Measurements from ENCODE around the gene ANGPT4. TPM values are rescaled to one million over a fixed set of nuclear protein-coding genes. Genes with fewer than 3 reads are reported as not detected.
"Not testable (repeated sequence)": the region's sequence is repeated elsewhere in the genome, so short reads cannot be mapped to it uniquely, and the experiment has no call there.

The ANGPT4 gene
- total and polyA plus RNA-seq, 8 donors = 0.05 to 1.8 (median 0.18) TPM; not detected in 4

DNA sequence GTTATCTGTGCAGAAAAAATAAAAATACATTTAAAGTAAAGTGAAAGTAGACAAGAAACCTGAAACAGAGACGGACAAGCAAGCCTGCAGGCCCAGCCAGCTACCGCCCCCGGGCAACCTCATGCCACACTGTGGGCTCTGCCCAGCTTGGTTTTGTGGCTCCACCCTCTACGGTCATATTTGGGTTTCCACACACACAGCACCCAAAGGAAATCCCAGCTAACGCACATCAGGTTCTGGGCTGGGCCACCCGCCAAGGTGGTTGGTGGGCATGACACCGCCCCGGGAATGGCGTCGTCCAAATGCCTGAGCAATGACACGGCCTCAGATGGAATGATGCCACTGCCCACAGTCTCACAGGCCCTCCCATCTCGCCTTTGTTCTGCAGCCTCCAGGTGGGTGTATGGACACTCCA is 59.8 kb downstream of the ANGPT4 start:
- Histone ChIP-seq H3K4me3 (no peak overlapping the region), H3K9me3 (no peaks in the 10 kb centered on the region), H3K27ac (no peak overlapping the region), H3K36me3 (no peaks in the 10 kb centered on the region), H3K27me3 (no peaks in the 10 kb centered on the region), H3K4me1 (peaks cover 0 to 16% (median 2%) of the 10 kb centered on the region in 4 donors)
- intact Hi-C loops (cut with DNase I; ENCODE audit: low total_unique reads) = no loop called here
- DNase-seq = no peak
- no peak for TF ChIP-seq EP300 (IDR thresholded peaks at IDR 0.05)
- 47 to 68% (median 51%) methylated on average over 6 to 12 of the region's 12 CpGs for WGBS, 5 donors

DNA sequence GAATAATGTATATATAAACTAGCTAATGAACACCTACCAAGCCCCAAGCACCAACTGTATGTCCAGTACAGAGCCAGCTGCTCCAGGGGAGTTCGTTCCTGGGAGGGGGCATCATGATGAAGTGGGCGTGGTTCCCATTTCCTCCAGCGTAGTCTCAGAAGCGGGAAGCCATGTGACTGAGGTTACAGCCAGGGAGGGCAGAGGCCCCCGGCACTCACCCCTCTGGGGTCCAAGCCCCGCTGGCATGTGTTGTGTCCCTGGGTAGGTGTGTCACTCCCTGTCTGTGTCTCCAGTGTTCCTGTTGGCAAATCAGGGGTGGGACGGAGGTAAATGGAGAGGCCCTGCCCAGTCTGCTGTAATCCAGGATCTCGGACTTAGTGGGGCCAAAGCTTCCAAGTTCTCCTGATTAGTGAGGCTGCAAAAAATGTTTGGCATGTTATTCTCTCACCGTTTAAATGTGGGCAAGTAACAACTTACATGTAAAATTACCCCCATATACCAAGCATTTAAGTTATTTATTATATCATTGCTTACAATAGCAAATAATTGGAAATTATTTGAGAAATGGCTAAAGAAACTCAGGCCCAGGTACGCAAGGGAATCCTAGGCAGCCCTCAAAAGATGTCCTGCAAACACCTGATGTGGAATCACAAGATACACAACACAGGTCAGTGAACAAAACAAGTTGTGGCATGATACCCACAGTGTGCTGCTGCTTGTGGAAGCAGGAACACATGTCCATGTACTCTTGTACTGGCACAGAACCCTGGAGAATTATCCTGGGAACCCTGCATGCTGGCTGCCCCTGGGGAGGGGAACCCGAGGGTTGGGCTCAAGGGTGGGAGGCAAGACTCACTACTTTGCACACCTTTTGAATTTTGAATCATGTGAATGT is 60.4 kb downstream of the ANGPT4 start:
- H3K4me3 ChIP-seq = no peak overlapping the region
- no peak for DNase-seq
- no peaks in the 10 kb centered on the region for H3K36me3 ChIP-seq
- no peak overlapping the region for H3K27ac ChIP-seq
- WGBS, 5 donors = 45 to 62% (median 61%) methylated on average over 10 to 11 of the region's 11 CpGs
- intact Hi-C loops (cut with DNase I; ENCODE audit: low total_unique reads) = no loop called here
- H3K27me3 ChIP-seq = no peaks in the 10 kb centered on the region
- peaks cover 0 to 16% (median 2%) of the 10 kb centered on the region in 4 donors for H3K4me1 ChIP-seq
- no peaks in the 10 kb centered on the region for H3K9me3 ChIP-seq
- no peak for TF ChIP-seq POLR2AphosphoS5 (IDR thresholded peaks at IDR 0.05)
- TF ChIP-seq EP300 (IDR thresholded peaks at IDR 0.05) = no peak
- no peak for TF ChIP-seq POLR2A (IDR thresholded peaks at IDR 0.05)
- TF ChIP-seq, protein P1, sequence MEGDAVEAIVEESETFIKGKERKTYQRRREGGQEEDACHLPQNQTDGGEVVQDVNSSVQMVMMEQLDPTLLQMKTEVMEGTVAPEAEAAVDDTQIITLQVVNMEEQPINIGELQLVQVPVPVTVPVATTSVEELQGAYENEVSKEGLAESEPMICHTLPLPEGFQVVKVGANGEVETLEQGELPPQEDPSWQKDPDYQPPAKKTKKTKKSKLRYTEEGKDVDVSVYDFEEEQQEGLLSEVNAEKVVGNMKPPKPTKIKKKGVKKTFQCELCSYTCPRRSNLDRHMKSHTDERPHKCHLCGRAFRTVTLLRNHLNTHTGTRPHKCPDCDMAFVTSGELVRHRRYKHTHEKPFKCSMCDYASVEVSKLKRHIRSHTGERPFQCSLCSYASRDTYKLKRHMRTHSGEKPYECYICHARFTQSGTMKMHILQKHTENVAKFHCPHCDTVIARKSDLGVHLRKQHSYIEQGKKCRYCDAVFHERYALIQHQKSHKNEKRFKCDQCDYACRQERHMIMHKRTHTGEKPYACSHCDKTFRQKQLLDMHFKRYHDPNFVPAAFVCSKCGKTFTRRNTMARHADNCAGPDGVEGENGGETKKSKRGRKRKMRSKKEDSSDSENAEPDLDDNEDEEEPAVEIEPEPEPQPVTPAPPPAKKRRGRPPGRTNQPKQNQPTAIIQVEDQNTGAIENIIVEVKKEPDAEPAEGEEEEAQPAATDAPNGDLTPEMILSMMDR (IDR thresholded peaks at IDR 0.05) = no peak

DNA sequence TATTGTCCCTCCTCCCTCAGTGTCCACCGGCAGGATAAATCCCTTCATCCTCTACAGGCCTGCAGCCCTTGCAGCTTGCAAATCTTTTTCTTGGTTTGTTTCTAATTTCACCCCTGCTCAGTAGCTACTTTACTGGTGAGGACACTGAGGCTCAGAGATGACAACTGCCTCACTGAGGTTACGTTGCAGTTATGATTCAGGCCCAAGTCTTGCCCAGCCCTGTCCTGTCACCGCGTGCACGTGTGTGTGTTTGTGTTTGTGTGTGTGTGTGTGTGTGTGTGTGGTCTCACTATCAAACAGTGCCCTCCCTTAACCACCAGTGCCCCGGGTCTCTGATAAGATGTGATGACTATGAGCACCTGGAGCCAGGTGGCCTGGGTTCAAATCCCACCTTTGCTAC is 61.5 kb downstream of the ANGPT4 start:
- no peaks in the 10 kb centered on the region for H3K36me3 ChIP-seq
- H3K27ac ChIP-seq = no peak overlapping the region
- H3K4me1 ChIP-seq = peaks cover 0 to 16% (median 2%) of the 10 kb centered on the region in 4 donors
- no peak overlapping the region for H3K4me3 ChIP-seq
- intact Hi-C loops (cut with DNase I; ENCODE audit: low total_unique reads) = no loop called here
- H3K9me3 ChIP-seq = no peaks in the 10 kb centered on the region
- DNase-seq = no peak
- 47 to 71% (median 50%) methylated on average over 6 of the region's 6 CpGs for WGBS, 5 donors
- TF ChIP-seq, protein P1 (IDR thresholded peaks at IDR 0.05) = no peak
- TF ChIP-seq POLR2AphosphoS5 (IDR thresholded peaks at IDR 0.05) (no peak), POLR2A (IDR thresholded peaks at IDR 0.05) (no peak)
- no peaks in the 10 kb centered on the region for H3K27me3 ChIP-seq

DNA sequence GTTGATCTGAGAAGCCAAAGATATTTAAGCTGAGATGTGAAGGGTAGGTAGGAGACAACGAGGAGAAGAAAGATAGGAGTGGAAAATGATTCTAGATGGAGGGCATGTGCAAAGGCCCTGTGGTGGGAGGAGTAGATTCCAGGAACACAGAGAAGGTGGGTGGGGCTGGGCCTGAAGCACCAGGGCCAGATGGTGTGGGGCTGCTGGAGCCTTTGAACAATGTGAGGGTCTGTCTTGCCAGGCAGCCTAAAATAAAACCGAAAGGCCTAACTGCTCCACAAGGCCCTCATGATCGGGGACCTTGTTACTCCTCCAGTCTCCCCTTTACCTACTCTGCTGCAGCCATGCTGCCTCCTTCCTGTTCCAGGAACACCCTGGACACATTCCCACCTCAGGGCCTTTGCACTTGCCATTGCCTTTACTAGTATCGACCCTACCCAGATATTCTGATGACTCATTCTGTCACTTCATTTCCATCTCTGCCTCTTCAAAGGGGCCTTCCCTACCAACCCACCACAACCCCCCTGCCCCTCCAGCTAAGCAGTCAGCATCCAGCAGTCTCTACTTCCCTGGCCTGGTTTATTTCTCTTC is 62.6 kb downstream of the ANGPT4 start:
- intact Hi-C loops (cut with DNase I; ENCODE audit: low total_unique reads) = no loop called here
- 86 to 94% (median 91%) methylated on average over 4 of the region's 4 CpGs for WGBS, 5 donors
- H3K27ac ChIP-seq = no peak overlapping the region
- no peaks in the 10 kb centered on the region for H3K9me3 ChIP-seq
- no peaks in the 10 kb centered on the region for H3K27me3 ChIP-seq
- no peak for DNase-seq
- no peak overlapping the region for H3K4me3 ChIP-seq
- H3K36me3 ChIP-seq = no peaks in the 10 kb centered on the region
- TF ChIP-seq POLR2AphosphoS5 (IDR thresholded peaks at IDR 0.05) = no peak
- H3K4me1 ChIP-seq = peaks cover 0 to 16% (median 2%) of the 10 kb centered on the region in 4 donors

DNA sequence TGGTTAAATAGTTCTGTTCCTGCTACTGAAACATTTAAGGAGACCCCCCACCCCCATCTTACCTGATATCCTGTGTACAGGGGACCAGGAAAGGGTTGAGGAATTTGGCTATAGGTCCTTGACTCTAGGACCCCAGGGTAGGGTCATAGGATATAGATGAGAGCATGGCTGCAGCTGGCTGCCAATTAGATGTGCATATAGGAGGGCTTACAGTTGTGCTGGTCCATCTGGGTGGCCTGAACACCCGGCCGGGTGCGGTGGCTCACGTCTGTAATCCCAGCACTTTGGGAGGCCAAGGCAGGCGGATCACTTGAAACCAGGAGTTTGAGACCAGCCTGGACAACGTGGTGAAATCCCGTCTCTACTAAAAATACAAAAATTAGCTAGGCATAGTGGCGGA is 67.4 kb downstream of the ANGPT4 start:
- 90 to 95% (median 92%) methylated on average over 7 to 8 of the region's 8 CpGs for WGBS, 5 donors
- DNase-seq; H3K27ac ChIP-seq; H3K9me3 ChIP-seq; H3K4me3 ChIP-seq; intact Hi-C loops (cut with DNase I; ENCODE audit: low total_unique reads); H3K27me3 ChIP-seq: not testable (repeated sequence)
- H3K36me3 ChIP-seq = peaks cover 0 to 10% (median 0%) of the 10 kb centered on the region in 4 donors
- H3K4me1 ChIP-seq = peaks cover 15 to 36% (median 28%) of the 10 kb centered on the region in 4 donors

All from stomach (tissue), 9 donors.